ENCODE results near the gene ZFHX3. TPM values are rescaled to one million over a fixed set of nuclear protein-coding genes. Genes with fewer than 3 reads are reported as not detected.

Gene ZFHX3
- total RNA-seq, 1 donor from 2014 or later, result 34.8 TPM

DNA sequence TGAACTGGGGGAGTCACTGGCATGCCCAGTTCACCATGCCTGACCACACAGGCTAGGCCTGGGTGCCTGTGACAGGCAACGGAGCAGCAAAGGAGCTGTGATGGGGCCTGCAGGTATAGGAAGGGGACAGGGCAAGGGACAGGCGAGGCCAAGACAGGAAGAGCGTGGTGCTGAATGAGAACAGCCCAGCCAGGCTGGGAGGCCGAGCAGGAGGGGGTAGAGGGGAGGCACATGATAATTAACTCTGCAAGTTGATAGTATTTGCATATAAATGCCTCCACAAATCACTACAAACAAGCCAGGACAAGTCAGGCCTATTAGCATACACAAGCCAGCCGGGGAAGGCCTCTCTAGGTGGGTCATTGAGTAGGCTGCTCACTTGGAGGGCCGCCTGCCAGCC is 7.8 kb downstream of the ZFHX3 start:
- Histone ChIP-seq H3K4me1 (peaks cover 8 to 65% of the 10 kb centered on the region in 2 donors), H3K36me3 (no peaks in the 10 kb centered on the region), H3K27ac (peak overlapping the region in 1 of 2 donors; percentile 10), H3K4me3 (no peak overlapping the region), H3K9me3 (no peaks in the 10 kb centered on the region), H3K27me3 (no peaks in the 10 kb centered on the region)
- intact Hi-C loops (cut with DNase I), result loop anchor here (10.0 kb wide), 1 partner anchor 535 kb away; no protein-coding TSS in a partner anchor
- TF ChIP-seq, protein P1, sequence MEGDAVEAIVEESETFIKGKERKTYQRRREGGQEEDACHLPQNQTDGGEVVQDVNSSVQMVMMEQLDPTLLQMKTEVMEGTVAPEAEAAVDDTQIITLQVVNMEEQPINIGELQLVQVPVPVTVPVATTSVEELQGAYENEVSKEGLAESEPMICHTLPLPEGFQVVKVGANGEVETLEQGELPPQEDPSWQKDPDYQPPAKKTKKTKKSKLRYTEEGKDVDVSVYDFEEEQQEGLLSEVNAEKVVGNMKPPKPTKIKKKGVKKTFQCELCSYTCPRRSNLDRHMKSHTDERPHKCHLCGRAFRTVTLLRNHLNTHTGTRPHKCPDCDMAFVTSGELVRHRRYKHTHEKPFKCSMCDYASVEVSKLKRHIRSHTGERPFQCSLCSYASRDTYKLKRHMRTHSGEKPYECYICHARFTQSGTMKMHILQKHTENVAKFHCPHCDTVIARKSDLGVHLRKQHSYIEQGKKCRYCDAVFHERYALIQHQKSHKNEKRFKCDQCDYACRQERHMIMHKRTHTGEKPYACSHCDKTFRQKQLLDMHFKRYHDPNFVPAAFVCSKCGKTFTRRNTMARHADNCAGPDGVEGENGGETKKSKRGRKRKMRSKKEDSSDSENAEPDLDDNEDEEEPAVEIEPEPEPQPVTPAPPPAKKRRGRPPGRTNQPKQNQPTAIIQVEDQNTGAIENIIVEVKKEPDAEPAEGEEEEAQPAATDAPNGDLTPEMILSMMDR (IDR thresholded peaks at IDR 0.05), result no peak
- no peak for DNase-seq (ENCODE audit: low spot score in 2 of 2)

DNA sequence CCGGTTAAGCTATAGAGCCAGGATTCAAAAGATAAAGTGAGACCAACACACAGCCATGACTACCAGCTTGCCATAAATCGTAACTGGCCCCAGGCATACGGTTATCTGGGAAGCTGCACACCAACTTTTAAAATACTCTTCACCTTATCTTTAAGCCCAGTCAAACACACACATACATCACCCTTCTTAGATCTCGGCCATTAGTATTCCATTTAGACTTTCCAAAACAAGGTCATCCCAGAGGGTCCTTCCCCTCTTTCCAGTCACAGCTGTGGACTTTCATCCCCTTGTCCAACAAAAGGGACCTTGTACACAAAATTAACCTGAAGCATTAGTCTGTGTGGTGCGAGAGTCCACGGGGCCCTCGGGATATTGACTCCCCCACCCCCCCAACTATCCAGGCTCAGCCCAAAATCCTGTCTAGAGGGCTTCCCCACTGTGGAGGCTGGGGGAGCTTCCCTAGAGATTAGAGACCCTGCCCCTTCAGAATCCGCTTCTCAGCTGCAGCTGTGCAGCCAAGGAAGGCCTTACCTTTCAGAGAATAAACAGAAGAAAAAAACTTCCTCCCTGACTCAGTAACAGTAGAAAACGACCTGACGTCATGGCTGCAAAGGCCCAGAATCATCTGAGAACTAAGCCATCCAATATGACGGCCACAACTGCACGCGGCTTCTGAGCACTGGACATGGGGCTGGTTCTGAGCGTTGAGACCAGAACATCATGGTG is 9.9 kb downstream of the ZFHX3 start:
- Histone ChIP-seq H3K27me3 (no peaks in the 10 kb centered on the region), H3K36me3 (no peaks in the 10 kb centered on the region), H3K4me3 (no peak overlapping the region), H3K27ac (peak overlapping the region; percentile 14 to 38), H3K4me1 (peaks cover 16 to 62% of the 10 kb centered on the region in 2 donors), H3K9me3 (no peaks in the 10 kb centered on the region)
- DNase-seq (ENCODE audit: low spot score in 2 of 2), result no peak
- intact Hi-C loops (cut with DNase I), result no loop called here
- TF ChIP-seq, protein P1 (IDR thresholded peaks at IDR 0.05), result no peak

DNA sequence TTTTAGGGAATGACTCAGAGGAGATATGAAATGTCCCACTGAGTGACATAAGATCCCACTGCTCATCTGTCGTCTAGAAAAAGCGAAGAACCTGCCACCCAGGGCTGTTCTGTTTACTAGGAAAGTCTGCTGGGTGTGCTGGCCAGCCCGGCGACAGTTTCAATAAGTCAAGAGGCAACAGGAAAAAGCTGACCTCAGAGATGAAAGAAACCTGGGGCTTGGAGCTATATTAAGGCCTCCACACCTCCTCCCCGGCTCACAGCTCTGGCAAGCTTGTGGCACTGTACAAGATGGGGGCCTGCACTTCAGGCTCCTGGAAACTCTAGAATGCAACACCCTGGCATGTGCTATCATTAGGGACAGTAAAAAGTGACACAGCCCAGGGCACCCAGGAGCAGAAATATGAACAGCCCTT is 10.6 kb downstream of the ZFHX3 start:
- TF ChIP-seq, protein P1 (IDR thresholded peaks at IDR 0.05), result no peak
- Histone ChIP-seq H3K4me1 (peaks cover 16 to 58% of the 10 kb centered on the region in 2 donors), H3K27ac (peak overlapping the region; percentile 14 to 38), H3K27me3 (no peaks in the 10 kb centered on the region), H3K9me3 (no peaks in the 10 kb centered on the region), H3K36me3 (no peaks in the 10 kb centered on the region), H3K4me3 (peak overlapping the region in 1 of 2 donors; percentile 19)
- intact Hi-C loops (cut with DNase I), result no loop called here
- DNase-seq (ENCODE audit: low spot score in 2 of 2), result no peak

DNA sequence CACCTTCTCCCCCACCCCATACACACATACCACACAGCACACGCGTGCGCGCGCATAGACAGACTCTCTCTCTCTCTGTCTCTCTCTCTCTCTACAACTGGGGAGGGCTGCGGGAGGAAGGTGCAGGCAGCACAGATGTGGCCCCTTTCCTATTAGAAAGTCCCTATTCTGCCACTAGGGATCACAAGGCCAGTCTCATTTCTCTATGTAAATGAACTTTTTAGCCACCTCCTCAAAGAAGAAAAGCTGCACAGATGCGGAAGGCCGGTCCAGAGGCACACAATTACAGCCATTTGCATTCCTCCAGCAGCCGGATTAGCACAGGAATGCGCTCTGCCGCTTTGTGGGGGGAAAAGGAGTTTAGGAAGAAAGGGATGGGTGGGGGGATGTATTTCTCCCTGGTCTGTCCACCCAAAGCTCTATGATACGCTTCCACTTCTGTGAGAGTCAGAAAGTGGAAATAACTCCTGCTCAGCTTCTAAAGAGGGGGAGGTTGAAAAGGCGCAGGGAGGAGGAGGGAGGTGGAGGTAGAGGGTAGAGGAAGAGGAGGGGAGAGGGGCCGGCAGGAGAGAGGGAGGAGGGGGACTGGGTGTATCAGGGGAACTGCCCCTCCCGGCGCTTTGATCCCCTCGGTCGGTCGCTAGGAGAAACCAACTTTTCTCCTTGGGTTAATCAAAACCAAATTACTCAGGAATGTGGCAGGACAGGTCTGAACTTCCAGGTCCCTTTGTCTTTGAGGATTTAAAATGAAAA is 11.7 kb downstream of the ZFHX3 start:
- peak overlapping the region; percentile 11 to 47 for H3K27ac ChIP-seq
- H3K4me1 ChIP-seq, result peaks cover 16 to 55% of the 10 kb centered on the region in 2 donors
- peak overlapping the region in 1 of 2 donors; percentile 38 for H3K4me3 ChIP-seq
- no peaks in the 10 kb centered on the region for H3K9me3 ChIP-seq
- no peaks in the 10 kb centered on the region for H3K36me3 ChIP-seq
- intact Hi-C loops (cut with DNase I), result no loop called here
- no peaks in the 10 kb centered on the region for H3K27me3 ChIP-seq
- TF ChIP-seq, protein P1 (IDR thresholded peaks at IDR 0.05), result no peak
- no peak for DNase-seq (ENCODE audit: low spot score in 2 of 2)

DNA sequence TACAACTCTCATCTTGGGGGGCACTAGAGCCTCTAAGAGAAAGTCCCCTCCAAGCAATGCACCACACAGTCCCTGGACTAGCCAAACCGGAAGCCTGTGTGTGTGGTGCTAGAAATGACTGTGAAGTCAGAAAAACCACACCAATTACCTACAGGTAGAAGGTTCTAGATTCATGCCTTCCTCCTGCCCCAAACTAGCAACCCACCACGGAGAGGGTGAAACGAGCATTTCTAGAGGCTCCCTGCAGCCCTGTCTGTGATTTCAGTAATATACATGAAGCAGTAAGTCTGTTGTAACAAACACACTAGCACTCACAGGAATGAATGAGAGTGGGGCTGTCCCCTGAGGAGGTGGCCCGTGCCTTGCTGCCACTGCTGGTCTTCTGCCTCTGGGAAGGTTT is 13.6 kb downstream of the ZFHX3 start:
- Histone ChIP-seq H3K9me3 (no peaks in the 10 kb centered on the region), H3K4me1 (peaks cover 16 to 48% of the 10 kb centered on the region in 2 donors), H3K4me3 (peak overlapping the region in 1 of 2 donors; percentile 19), H3K27ac (peak overlapping the region; percentile 14 to 50), H3K36me3 (no peaks in the 10 kb centered on the region), H3K27me3 (no peaks in the 10 kb centered on the region)
- intact Hi-C loops (cut with DNase I), result no loop called here
- no peak for DNase-seq (ENCODE audit: low spot score in 2 of 2)
- TF ChIP-seq, protein P1 (IDR thresholded peaks at IDR 0.05), result no peak
